ENCODE results near the gene SLC35E1.

The SLC35E1 gene

GRCh38 chr19:16527334-16527935, 44.8 kb downstream of the SLC35E1 start:
- Histone ChIP-seq H3K9ac (ENCODE audit: low read length) (no peak overlapping the region), H3K4me2 (ENCODE audit: low read length) (no peak overlapping the region), H4K20me1 (ENCODE audit: insufficient read depth, low read length) (no peaks in the 10 kb centered on the region), H3K79me2 (ENCODE audit: insufficient read depth, low read length) (no peaks in the 10 kb centered on the region), H3K36me3 (ENCODE audit: insufficient read depth, low read length) (peaks cover 96% of the 10 kb centered on the region), H3F3A (ENCODE audit: insufficient read depth, low read length) (no peaks in the 10 kb centered on the region), H3K9me3 (ENCODE audit: low read length) (no peaks in the 10 kb centered on the region), H2AFZ (ENCODE audit: low read length) (no peak overlapping the region), H3K27ac (ENCODE audit: low read depth, low read length, poor library complexity, severe bottlenecking) (no peak overlapping the region), H3K9me2 (ENCODE audit: low read depth, low read length) (no peaks in the 10 kb centered on the region), H3K4me1 (ENCODE audit: insufficient read depth, low read length, severe bottlenecking) (no peaks in the 10 kb centered on the region), H3K27me3 (ENCODE audit: insufficient read depth, low read length) (no peaks in the 10 kb centered on the region), H3K4me3 (ENCODE audit: low read depth, low read length, poor library complexity, severe bottlenecking) (no peak overlapping the region)
- TF ChIP-seq CTCF (IDR thresholded peaks at IDR 0.05; ENCODE audit: low read length) = no peak
- no peak for TF ChIP-seq EZH2 (IDR thresholded peaks at IDR 0.05; ENCODE audit: borderline replicate concordance, low read length)

DNA sequence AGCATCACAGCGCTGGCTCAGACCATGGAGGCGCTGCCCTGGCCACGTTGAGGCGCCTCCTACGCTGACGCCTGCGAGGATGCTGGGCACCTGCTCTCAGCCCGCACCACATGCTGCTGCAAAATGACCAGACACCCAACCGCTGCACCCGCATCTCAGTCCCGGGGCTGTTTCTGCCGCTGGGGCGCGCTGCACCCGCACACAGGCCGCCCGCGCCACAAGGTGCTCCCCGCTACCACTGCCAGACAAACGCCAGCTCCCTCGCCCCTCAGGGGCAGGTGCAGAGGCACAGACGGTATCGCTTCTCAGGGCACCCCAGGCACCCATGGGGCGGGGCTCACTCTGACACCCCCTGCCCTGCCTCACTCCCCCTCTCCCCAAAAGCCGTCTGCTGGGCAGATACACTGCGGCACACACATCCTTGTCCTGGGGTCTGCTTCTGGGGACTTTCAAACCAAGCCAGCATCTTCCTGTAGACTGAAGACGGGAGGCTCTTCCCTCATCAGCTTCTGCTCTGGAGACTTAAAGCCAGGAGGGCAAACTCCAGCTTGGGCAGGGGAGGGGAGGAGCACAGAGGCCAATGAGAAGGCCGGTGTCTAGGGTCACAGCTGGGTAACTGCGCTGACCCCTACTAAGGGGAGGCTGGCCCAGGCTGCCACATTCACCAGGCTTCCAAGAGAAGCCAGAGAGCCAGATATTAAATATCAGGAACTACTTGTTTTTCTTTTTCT, 46.3 kb downstream of the SLC35E1 start:
- Histone ChIP-seq H4K20me1 (ENCODE audit: insufficient read depth, low read length) (no peaks in the 10 kb centered on the region), H3K9me2 (ENCODE audit: low read depth, low read length) (no peaks in the 10 kb centered on the region), H3K36me3 (ENCODE audit: insufficient read depth, low read length) (peaks cover 95% of the 10 kb centered on the region), H3K4me3 (ENCODE audit: low read depth, low read length, poor library complexity, severe bottlenecking) (no peak overlapping the region), H3K27ac (ENCODE audit: low read depth, low read length, poor library complexity, severe bottlenecking) (no peak overlapping the region), H3K4me1 (ENCODE audit: insufficient read depth, low read length, severe bottlenecking) (no peaks in the 10 kb centered on the region), H3K27me3 (ENCODE audit: insufficient read depth, low read length) (no peaks in the 10 kb centered on the region), H2AFZ (ENCODE audit: low read length) (no peak overlapping the region), H3K9me3 (ENCODE audit: low read length) (no peaks in the 10 kb centered on the region), H3K9ac (ENCODE audit: low read length) (no peak overlapping the region), H3K79me2 (ENCODE audit: insufficient read depth, low read length) (no peaks in the 10 kb centered on the region), H3F3A (ENCODE audit: insufficient read depth, low read length) (no peaks in the 10 kb centered on the region), H3K4me2 (ENCODE audit: low read length) (no peak overlapping the region)
- TF ChIP-seq CTCF (IDR thresholded peaks at IDR 0.05; ENCODE audit: low read length) = no peak
- no peak for TF ChIP-seq EZH2 (IDR thresholded peaks at IDR 0.05; ENCODE audit: borderline replicate concordance, low read length)

DNA sequence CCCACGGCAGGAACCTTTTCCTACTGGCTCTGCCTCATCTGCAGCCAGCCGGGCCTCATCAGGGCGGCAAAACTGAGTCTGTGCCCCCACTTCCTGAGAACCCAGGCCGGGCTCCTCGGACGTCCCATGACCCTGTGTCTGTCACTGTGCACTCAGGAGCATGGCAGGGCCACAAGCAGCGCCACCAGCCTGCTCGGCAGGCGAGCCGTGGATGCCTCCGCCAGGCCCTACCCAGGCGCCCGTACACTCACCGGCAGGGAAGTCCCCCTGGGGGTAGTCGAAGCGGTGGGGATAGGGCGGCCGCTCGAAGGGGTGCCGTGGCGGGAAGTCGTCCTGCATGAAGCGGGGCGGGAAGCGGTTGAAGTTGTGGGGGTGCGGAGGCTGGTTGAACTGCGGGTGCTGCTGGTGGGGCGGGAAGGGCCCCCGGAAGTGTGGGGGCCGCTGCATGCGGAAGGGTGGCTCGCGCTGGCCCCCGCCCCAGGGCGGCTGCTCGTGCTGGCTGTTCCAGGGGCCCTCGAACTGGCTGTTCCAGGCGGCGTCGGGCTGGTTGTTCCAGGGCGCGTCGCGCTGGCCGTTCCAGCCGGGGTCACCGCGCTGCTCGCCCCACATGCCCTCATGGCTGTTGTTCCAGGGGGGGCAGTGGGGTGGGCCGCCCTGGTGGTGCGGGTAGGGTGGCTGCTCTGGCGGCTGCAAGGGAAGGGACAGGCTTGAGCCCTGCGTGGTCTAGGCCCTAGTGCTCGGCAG, 47.1 kb downstream of the SLC35E1 start:
- Histone ChIP-seq H2AFZ (ENCODE audit: low read length) (no peak overlapping the region), H3K9me3 (ENCODE audit: low read length) (no peaks in the 10 kb centered on the region), H3K4me1 (ENCODE audit: insufficient read depth, low read length, severe bottlenecking) (no peaks in the 10 kb centered on the region), H3K36me3 (ENCODE audit: insufficient read depth, low read length) (peaks cover 95% of the 10 kb centered on the region), H3K4me3 (ENCODE audit: low read depth, low read length, poor library complexity, severe bottlenecking) (no peak overlapping the region), H3K79me2 (ENCODE audit: insufficient read depth, low read length) (no peaks in the 10 kb centered on the region), H3K4me2 (ENCODE audit: low read length) (no peak overlapping the region), H3F3A (ENCODE audit: insufficient read depth, low read length) (no peaks in the 10 kb centered on the region), H4K20me1 (ENCODE audit: insufficient read depth, low read length) (no peaks in the 10 kb centered on the region), H3K27ac (ENCODE audit: low read depth, low read length, poor library complexity, severe bottlenecking) (no peak overlapping the region), H3K9me2 (ENCODE audit: low read depth, low read length) (no peaks in the 10 kb centered on the region), H3K27me3 (ENCODE audit: insufficient read depth, low read length) (no peaks in the 10 kb centered on the region), H3K9ac (ENCODE audit: low read length) (no peak overlapping the region)
- no peak for TF ChIP-seq EZH2 (IDR thresholded peaks at IDR 0.05; ENCODE audit: borderline replicate concordance, low read length)
- TF ChIP-seq CTCF (IDR thresholded peaks at IDR 0.05; ENCODE audit: low read length) = no peak

Measured in OCI-LY1 (cell line).